ENCODE measurements around the gene GSTM2. TPM values are rescaled to one million over a fixed set of nuclear protein-coding genes. Genes with fewer than 3 reads are reported as not detected.
"Not testable (repeated sequence)": the region's sequence is repeated elsewhere in the genome, so short reads cannot be mapped to it uniquely, and the experiment has no call there.

Gene GSTM2
- total RNA-seq, 4 donors from 2014 or later = 27.0 to 87.5 (median 57.2) TPM

GRCh38 chr1:109659997-109660690 is 7.7 kb upstream of the GSTM2 start:
- WGBS, 2 donors (ENCODE audit: low coverage in 1 of 2) = 83% methylated on average over 5 of the region's 5 CpGs; no CpG with 5 or more reads in 1 of the 2 donors
- H3K27ac ChIP-seq = no peak overlapping the region

GRCh38 chr1:109660691-109661026 is 7.2 kb upstream of the GSTM2 start:
- H3K27ac ChIP-seq; H3K4me3 ChIP-seq; DNase-seq; intact Hi-C loops (cut with DNase I; ENCODE audit: low total_unique reads); H3K27me3 ChIP-seq; H3K36me3 ChIP-seq; H3K4me1 ChIP-seq; H3K9me3 ChIP-seq: not testable (repeated sequence)
- in situ Hi-C loops (cut with MboI; ENCODE audit: low pct_ligation_motif_present in 1 of 4, low pct_unique_long_range_greater_than_20kb in 1 of 4, low sequenced_read_pairs in 3 of 4) = loop anchor here in 1 of 4 donors (25.0 kb wide), 1 partner anchor 327 kb away; the partner anchor contains the start of gene AHCYL1
- 66% methylated on average over 4 of the region's 4 CpGs; no CpG with 5 or more reads in 1 of the 2 donors for WGBS, 2 donors (ENCODE audit: low coverage in 1 of 2)

More at GRCh38 chr1:109659997-109660690, 7.7 kb upstream of the GSTM2 start:
- in situ Hi-C loops (cut with MboI; ENCODE audit: low pct_ligation_motif_present in 1 of 4, low pct_unique_long_range_greater_than_20kb in 1 of 4, low sequenced_read_pairs in 3 of 4) = loop anchor here in 3 of 4 donors (10.0 to 25.0 kb wide), 3 partner anchors 115 to 327 kb away; partner anchors contain the start of gene AHCYL1 (in 3 of the 3)
- no peak for TF ChIP-seq CTCF (IDR thresholded peaks at IDR 0.05)
- no peak for TF ChIP-seq POLR2AphosphoS5 (IDR thresholded peaks at IDR 0.05)
- no peak for TF ChIP-seq POLR2A (IDR thresholded peaks at IDR 0.05)
- no peak for TF ChIP-seq EP300 (IDR thresholded peaks at IDR 0.05; ENCODE audit: low read depth)
- Histone ChIP-seq H3K27me3 (no peaks in the 10 kb centered on the region), H3K9me3 (no peaks in the 10 kb centered on the region), H3K4me3 (no peak overlapping the region), H3K4me1 (peaks cover 3 to 10% (median 6%) of the 10 kb centered on the region in 4 donors), H3K36me3 (no peaks in the 10 kb centered on the region)
- intact Hi-C loops (cut with DNase I; ENCODE audit: low total_unique reads) = loop anchor here (10.0 kb wide), 1 partner anchor 325 kb away; the partner anchor contains the start of gene AHCYL1
- no peak for DNase-seq

GRCh38 chr1:109661391-109661790 is 6.5 kb upstream of the GSTM2 start:
- H3K4me1 ChIP-seq = peaks cover 0 to 6% (median 2%) of the 10 kb centered on the region in 4 donors
- H3K36me3 ChIP-seq = no peaks in the 10 kb centered on the region
- no peaks in the 10 kb centered on the region for H3K27me3 ChIP-seq
- H3K4me3 ChIP-seq = no peak overlapping the region
- no peak for DNase-seq
- 62 to 82% methylated on average over 2 of the region's 2 CpGs for WGBS, 2 donors (ENCODE audit: low coverage in 1 of 2)
- no peak overlapping the region for H3K27ac ChIP-seq
- in situ Hi-C loops (cut with MboI; ENCODE audit: low pct_ligation_motif_present in 1 of 4, low pct_unique_long_range_greater_than_20kb in 1 of 4, low sequenced_read_pairs in 3 of 4) (loop anchor here in 1 of 4 donors (25.0 kb wide), 1 partner anchor 326 kb away; the partner anchor contains the start of gene AHCYL1), intact Hi-C loops (cut with DNase I; ENCODE audit: low total_unique reads) (no loop called here)
- no peaks in the 10 kb centered on the region for H3K9me3 ChIP-seq
- TF ChIP-seq POLR2AphosphoS5 (IDR thresholded peaks at IDR 0.05) = no peak
- TF ChIP-seq POLR2A (IDR thresholded peaks at IDR 0.05) = no peak
- TF ChIP-seq EP300 (IDR thresholded peaks at IDR 0.05; ENCODE audit: low read depth) = no peak
- TF ChIP-seq CTCF (IDR thresholded peaks at IDR 0.05) = no peak

- no peak overlapping the region for H3K4me3 ChIP-seq
- no peak for TF ChIP-seq POLR2AphosphoS5 (IDR thresholded peaks at IDR 0.05)
- no peak for TF ChIP-seq EP300 (IDR thresholded peaks at IDR 0.05; ENCODE audit: low read depth)
- TF ChIP-seq POLR2A (IDR thresholded peaks at IDR 0.05) = no peak
- no peak for TF ChIP-seq CTCF (IDR thresholded peaks at IDR 0.05)
- no peaks in the 10 kb centered on the region for H3K27me3 ChIP-seq
- H3K27ac ChIP-seq = no peak overlapping the region
- in situ Hi-C loops (cut with MboI; ENCODE audit: low pct_ligation_motif_present in 1 of 4, low pct_unique_long_range_greater_than_20kb in 1 of 4, low sequenced_read_pairs in 3 of 4) = loop anchor here in 1 of 4 donors (25.0 kb wide), 1 partner anchor 323 kb away; the partner anchor contains the start of gene AHCYL1
- intact Hi-C loops (cut with DNase I; ENCODE audit: low total_unique reads) = no loop called here
- peaks cover 0 to 14% (median 6%) of the 10 kb centered on the region in 4 donors for H3K4me1 ChIP-seq
- WGBS, 2 donors (ENCODE audit: low coverage in 1 of 2) = 86 to 88% methylated on average over 1 of the region's 1 CpG
- H3K9me3 ChIP-seq = no peaks in the 10 kb centered on the region
- DNase-seq = no peak
- H3K36me3 ChIP-seq = no peaks in the 10 kb centered on the region
These were observed 3.2 kb upstream of the GSTM2 start for GRCh38 chr1:109664671-109665070.
